Stomach (tissue), 9 donors: ENCODE measurements around the gene MFSD12. TPM values are rescaled to one million over a fixed set of nuclear protein-coding genes. Genes with fewer than 3 reads are reported as not detected.

ENCODE experiments used
- DNase-seq, 2 donors: peaks; one replicate each; pipeline versions ENCODE4 v3.0.0 to v3.0.0-alpha.2; 2013 to 2019
- H3K27ac ChIP-seq, 5 donors: fragments of 200-600 bp in 4 of 5; sonication (generic) in 4 of 5; one replicate each; pipeline ENCODE4 v1.5.1; 2013 to 2019; ENCODE audit warnings: mild to moderate bottlenecking in 1 of 5, moderate library complexity in 1 of 5
- H3K27me3 ChIP-seq, 3 donors: fragments of 200-600 bp; sonication (generic); one replicate each; pipeline ENCODE4 v1.5.1; 2017 to 2019; ENCODE audit warnings: mixed run types in 1 of 3
- H3K36me3 ChIP-seq, 4 donors: fragments of 200-600 bp; sonication (generic); 1 replicate in 3 of 4; 2 replicates in 1 of 4; pipeline ENCODE4 v1.5.1; 2016 to 2019
- H3K4me1 ChIP-seq, 4 donors: fragments of 200-600 bp; sonication (generic); one replicate each; pipeline ENCODE4 v1.5.1; 2016 to 2019
- H3K4me3 ChIP-seq, 4 donors: fragments of 200-600 bp; sonication (generic) in 3 of 4; one replicate each; pipeline ENCODE4 v1.5.1; 2016 to 2019; ENCODE audit warnings: mild to moderate bottlenecking in 1 of 4
- H3K9me3 ChIP-seq, 4 donors: fragments of 200-600 bp; sonication (generic); one replicate each; pipeline ENCODE4 v1.5.1; 2016 to 2019
- CTCF ChIP-seq, 7 experiments: fragments of 450-650 bp in 4 of 7; fragments of 200-600 bp in 3 of 7; sonication (generic) in 3 of 7; IDR thresholded peaks; one replicate each; pipeline ENCODE4 v1.5.1; 2016 to 2019; ENCODE audit warnings: antibody characterized with exemption in 7 of 7, control low read depth in 2 of 7, mild to moderate bottlenecking in 1 of 7
- EP300 ChIP-seq: sonication (generic); formaldehyde crosslinking; IDR thresholded peaks from one replicate; pipeline ENCODE4 v1.6.1; 2017; ENCODE audit warnings: antibody characterized with exemption
- POLR2A ChIP-seq, 4 donors: fragments of 450-650 bp; IDR thresholded peaks; one replicate each; pipeline ENCODE4 v1.6.1; 2016; ENCODE audit warnings: antibody characterized with exemption in 4 of 4, control low read depth in 2 of 4, mild to moderate bottlenecking in 1 of 4, moderate library complexity in 1 of 4
- POLR2AphosphoS5 ChIP-seq, 3 donors: sonication (generic); formaldehyde crosslinking; IDR thresholded peaks; one replicate each; pipeline ENCODE4 v1.6.1; 2016; ENCODE audit warnings: antibody characterized with exemption in 3 of 3
- WGBS, 5 donors: extraction: QIAGEN DNeasy Blood & Tissue Kit in 3 of 5; methylation state at CpG; one replicate each; pipeline versions ENCODE4 v1.1.5 to v1.1.7; 2013 to 2018; 5-methylcytosine and 5-hydroxymethylcytosine counted together
- intact Hi-C: fragments of 100-400 bp; cut with DNase I; formaldehyde crosslinking; loops from one replicate; pipeline ENCODE4 v1.15.1; 2023; ENCODE audit warnings: low total_unique reads
- polyA plus RNA-seq, 3 donors: library from polyadenylated mRNA; stranded (reverse); fragments of 200-250 nt; gene quantifications; one replicate each; pipeline ENCODE4 v1.2.3, GENCODE V29; 2013
- total RNA-seq, 5 donors: library from RNA; depleted of rRNA; stranded (reverse); fragments of >200 nt; gene quantifications; one replicate each; pipeline versions ENCODE4 v1.1.0 to v1.2.3, GENCODE V29; 2014 to 2016
- donor health status: healthy with polysubstance abuse.
- donor health status: Bipolar disorder and iron deficiency.
- donor health status: healthy.

Gene MFSD12
- total and polyA plus RNA-seq, 8 donors = 0.58 to 96.4 (median 34.8) TPM

GRCh38 chr19:3545669-3546034 is 11.7 kb downstream of the MFSD12 start:
- H3K27me3 ChIP-seq = no peaks in the 10 kb centered on the region
- WGBS, 5 donors = 64 to 80% (median 72%) methylated on average over 10 of the region's 10 CpGs
- H3K4me1 ChIP-seq = peaks cover 8 to 36% (median 21%) of the 10 kb centered on the region in 4 donors
- TF ChIP-seq EP300 = no peak
- TF ChIP-seq POLR2AphosphoS5 (IDR thresholded peaks at IDR 0.05) = no peak
- TF ChIP-seq CTCF (IDR thresholded peaks at IDR 0.05) = no peak
- TF ChIP-seq POLR2A (IDR thresholded peaks at IDR 0.05) = no peak
- no peak for DNase-seq
- peaks cover 8 to 64% (median 57%) of the 10 kb centered on the region in 4 donors for H3K36me3 ChIP-seq
- intact Hi-C loops = loop anchor here (10.0 kb wide), 1 partner anchor 69 kb away; no protein-coding TSS in a partner anchor
- H3K27ac ChIP-seq = no peak overlapping the region
- H3K9me3 ChIP-seq = no peaks in the 10 kb centered on the region
- no peak overlapping the region for H3K4me3 ChIP-seq

- intact Hi-C loops = loop anchor here (10.0 kb wide), 1 partner anchor 70 kb away; no protein-coding TSS in a partner anchor
- TF ChIP-seq EP300 = no peak
- TF ChIP-seq POLR2A (IDR thresholded peaks at IDR 0.05) = no peak
- peak in 6 of 7 experiments; percentile 74 to 96 (median 94) for TF ChIP-seq CTCF (IDR thresholded peaks at IDR 0.05)
- no peak for TF ChIP-seq POLR2AphosphoS5 (IDR thresholded peaks at IDR 0.05)
- Histone ChIP-seq H3K4me3 (no peak overlapping the region), H3K27me3 (no peaks in the 10 kb centered on the region), H3K4me1 (peaks cover 8 to 36% (median 21%) of the 10 kb centered on the region in 4 donors), H3K27ac (no peak overlapping the region), H3K36me3 (peaks cover 8 to 62% (median 53%) of the 10 kb centered on the region in 4 donors), H3K9me3 (no peaks in the 10 kb centered on the region)
- WGBS, 5 donors = 43 to 67% (median 49%) methylated on average over 16 to 30 of the region's 30 CpGs
- peak; percentile 75 to 82 for DNase-seq
Measured at GRCh38 chr19:3544742-3545668, 12.4 kb downstream of the MFSD12 start.

DNA sequence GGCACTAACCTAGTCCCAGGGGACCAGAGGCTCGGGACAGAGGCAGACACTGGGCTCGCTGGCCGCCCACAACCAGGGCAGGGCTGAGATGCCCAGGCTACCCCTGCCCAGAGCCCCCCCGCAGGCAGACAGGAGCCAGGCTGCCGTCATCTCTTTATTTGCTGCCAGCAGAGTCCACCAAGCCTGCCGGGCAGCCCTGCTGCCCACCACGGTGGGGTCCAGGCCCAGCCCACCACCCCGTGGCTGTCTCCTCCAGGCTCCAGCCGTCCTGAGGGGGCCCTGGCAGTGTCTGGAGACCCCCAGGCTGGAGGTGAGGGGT is 13.4 kb downstream of the MFSD12 start:
- no peak overlapping the region for H3K4me3 ChIP-seq
- TF ChIP-seq POLR2A (IDR thresholded peaks at IDR 0.05) = no peak
- TF ChIP-seq POLR2AphosphoS5 (IDR thresholded peaks at IDR 0.05) = no peak
- TF ChIP-seq EP300 = no peak
- no peak for TF ChIP-seq CTCF (IDR thresholded peaks at IDR 0.05)
- DNase-seq = no peak
- no peaks in the 10 kb centered on the region for H3K9me3 ChIP-seq
- peaks cover 8 to 36% (median 21%) of the 10 kb centered on the region in 4 donors for H3K4me1 ChIP-seq
- 61 to 86% (median 72%) methylated on average over 4 to 9 of the region's 9 CpGs for WGBS, 5 donors
- intact Hi-C loops = loop anchor here (10.0 kb wide), 1 partner anchor 71 kb away; no protein-coding TSS in a partner anchor
- H3K27me3 ChIP-seq = no peaks in the 10 kb centered on the region
- H3K36me3 ChIP-seq = peaks cover 8 to 55% (median 48%) of the 10 kb centered on the region in 4 donors
- H3K27ac ChIP-seq = peak overlapping the region in 1 of 5 donors; percentile 61

- TF ChIP-seq EP300 = no peak
- TF ChIP-seq POLR2AphosphoS5 (IDR thresholded peaks at IDR 0.05) = no peak
- TF ChIP-seq CTCF (IDR thresholded peaks at IDR 0.05) = no peak
- no peak for TF ChIP-seq POLR2A (IDR thresholded peaks at IDR 0.05)
- DNase-seq = peak in 1 of 2 donors; percentile 79
- Histone ChIP-seq H3K4me3 (no peak overlapping the region), H3K4me1 (peaks cover 8 to 33% (median 21%) of the 10 kb centered on the region in 4 donors), H3K27ac (peak overlapping the region; percentile 12 to 61 (median 42)), H3K36me3 (peaks cover 8 to 56% (median 46%) of the 10 kb centered on the region in 4 donors), H3K27me3 (no peaks in the 10 kb centered on the region), H3K9me3 (no peaks in the 10 kb centered on the region)
- intact Hi-C loops = loop anchor here (10.0 kb wide), 1 partner anchor 71 kb away; no protein-coding TSS in a partner anchor
- WGBS, 5 donors = 34 to 70% (median 60%) methylated on average over 18 to 47 of the region's 47 CpGs
Measured at GRCh38 chr19:3543150-3544057, 14.0 kb downstream of the MFSD12 start.
